GM21447 (cell line): ENCODE data around the gene DPF1.

ENCODE experiments used
- ATAC-seq: cut with Tn5 transposase; IDR thresholded peaks from one replicate; pipeline ENCODE4 v1.9.1; 2021; ENCODE audit not compliant: unreplicated experiment

DPF1 gene

DNA sequence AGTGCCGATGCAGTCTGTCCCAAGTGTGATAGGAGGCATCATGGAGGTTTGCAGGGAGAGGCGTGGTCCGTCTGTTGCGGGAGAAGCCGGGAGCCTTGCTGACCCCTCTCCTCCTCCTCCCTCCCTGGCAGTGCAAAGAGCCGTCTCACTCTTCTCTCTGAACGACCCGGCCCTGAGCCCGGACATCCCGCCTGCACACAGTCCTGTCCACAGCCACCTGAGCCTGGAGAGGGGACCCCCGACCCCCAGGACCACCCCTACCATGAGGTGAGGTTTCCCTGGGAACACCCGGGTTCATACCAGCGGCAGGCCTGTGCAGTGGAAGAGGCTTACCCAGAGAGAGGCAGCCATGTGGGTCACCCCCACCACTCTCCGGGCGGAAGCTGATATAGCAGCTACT, 22.3 kb downstream of the DPF1 start:
- no peak for ATAC-seq

DNA sequence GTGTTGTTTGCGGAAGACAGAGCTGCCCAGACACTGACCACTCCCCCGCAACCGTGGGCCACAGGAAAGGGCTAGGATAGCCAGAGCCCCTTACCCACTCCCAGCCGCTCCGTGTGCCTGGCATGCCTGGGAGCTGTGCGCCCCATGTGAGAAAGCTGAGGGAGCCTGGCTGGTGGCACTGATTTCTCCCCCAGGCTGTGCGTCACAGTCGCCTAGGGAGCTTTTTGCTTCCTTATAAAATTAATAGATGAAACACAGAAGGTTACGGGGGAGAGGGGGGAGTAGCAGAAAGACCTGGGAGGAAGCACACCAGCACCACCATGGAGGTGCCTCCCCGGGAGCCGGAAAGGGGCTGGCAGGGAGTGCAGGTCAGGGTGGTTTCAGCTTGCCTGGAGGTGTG, 24.7 kb downstream of the DPF1 start:
- no peak for ATAC-seq

- ATAC-seq = no peak
Observed at GRCh38 chr19:38197937-38198704, 25.9 kb downstream of the DPF1 start.

DNA sequence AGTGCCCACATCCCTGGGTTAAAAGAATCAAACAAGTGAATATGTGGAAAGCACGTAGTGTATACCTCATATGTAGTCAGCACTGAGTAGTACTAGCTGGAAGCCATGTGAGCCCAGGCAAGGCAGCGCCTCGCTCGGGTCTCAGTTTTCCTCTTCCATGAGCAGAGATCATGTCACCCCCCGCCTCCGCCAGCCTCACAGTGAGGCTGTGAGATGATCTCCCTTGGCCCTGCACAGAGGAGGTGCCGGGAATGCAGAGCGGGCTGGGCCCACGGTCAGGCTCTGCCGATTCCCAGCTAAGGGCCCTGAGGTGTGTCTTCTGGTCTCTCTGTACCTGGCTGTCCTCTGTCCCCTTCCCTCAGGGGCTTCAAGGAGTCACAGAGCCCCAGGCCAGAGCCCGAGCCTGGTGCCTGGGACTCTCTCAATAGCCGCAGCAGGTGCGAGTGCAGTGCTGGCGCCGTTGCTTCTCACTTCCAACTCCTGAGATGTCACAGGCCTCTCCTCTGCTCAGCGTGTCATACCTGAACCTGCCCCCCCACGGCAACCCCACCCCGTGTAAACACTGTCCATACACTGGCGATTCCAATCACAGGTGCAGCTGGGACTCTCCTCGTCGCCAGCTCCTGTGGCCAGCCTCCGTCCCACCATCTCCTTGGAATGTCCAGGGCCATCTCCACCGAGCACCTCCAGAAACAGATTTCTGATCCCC, 26.9 kb downstream of the DPF1 start:
- no peak for ATAC-seq

GRCh38 chr19:38196245-38196837, 27.7 kb downstream of the DPF1 start:
- no peak for ATAC-seq

DNA sequence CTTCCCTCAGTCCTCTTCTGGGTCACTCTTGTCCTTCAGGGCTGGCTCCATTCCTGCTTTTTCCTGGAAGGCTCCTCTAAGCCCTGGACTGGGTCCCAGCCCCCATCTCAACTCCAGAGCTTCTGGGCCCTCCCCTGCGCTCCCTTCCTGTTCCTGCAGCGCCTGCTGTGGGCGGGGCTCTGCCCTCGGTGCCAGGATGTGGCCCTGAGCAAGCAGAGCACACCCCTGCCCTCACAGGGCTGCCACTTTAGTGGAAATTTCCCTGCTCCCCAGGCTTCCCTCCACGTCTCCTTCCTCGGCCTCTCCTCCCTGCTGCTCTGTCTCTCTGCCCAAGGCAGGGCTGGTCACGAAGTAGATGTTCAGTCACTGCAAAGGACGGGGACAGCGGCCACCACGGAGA, 28.8 kb downstream of the DPF1 start:
- no peak for ATAC-seq

DNA sequence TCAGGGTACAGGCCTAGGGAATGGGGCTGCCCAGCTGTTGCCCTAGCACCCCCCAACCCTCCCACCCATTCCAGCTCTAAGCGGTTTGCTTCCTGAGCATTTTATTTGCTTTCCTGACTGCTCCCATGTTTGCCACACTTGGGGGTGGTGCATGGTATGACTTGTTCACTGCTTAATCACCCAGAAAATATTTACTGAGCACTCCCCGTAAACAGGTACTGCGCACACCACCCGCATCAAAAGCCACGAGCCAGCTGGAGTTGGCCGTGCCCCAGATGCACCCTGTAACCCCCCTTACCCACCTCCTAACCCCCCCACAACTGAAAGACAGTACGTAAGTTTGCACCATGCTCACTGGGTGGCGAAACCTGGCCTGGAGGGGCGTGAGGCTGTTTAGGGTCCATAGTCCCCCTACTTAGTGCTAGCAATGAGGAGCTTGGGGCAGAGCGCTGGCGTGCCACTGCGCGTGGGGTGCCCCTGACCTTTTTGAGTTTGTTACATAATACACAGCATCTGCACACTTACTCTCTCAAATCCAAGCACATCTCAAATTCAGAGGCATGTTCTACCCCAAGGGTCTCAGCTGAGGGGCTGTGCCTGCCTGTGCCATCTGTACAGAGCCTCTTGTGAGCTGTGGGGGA, 29.8 kb downstream of the DPF1 start:
- no peak for ATAC-seq

DNA sequence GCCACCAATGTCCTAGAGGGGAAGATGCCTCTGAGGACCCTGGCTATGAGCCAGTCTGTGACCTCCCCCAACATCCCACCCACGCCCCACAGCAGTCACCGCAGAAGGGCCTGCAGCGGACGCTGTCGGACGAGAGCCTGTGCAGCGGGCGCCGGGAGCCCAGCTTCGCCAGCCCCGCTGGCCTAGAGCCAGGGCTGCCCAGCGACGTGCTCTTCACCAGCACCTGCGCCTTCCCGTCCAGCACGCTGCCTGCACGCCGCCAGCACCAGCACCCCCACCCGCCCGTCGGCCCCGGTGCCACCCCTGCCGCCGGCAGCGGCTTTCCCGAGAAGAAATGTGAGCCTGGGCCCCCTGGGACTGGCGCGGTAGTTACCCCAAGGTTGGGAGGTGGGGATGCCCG, 30.6 kb downstream of the DPF1 start:
- ATAC-seq = no peak

GRCh38 chr19:38191747-38192146, 32.3 kb downstream of the DPF1 start:
- ATAC-seq = no peak

GRCh38 chr19:38190793-38191192, 33.2 kb downstream of the DPF1 start:
- no peak for ATAC-seq

- ATAC-seq = no peak
Observed at GRCh38 chr19:38190061-38190460, 34.0 kb downstream of the DPF1 start.

DNA sequence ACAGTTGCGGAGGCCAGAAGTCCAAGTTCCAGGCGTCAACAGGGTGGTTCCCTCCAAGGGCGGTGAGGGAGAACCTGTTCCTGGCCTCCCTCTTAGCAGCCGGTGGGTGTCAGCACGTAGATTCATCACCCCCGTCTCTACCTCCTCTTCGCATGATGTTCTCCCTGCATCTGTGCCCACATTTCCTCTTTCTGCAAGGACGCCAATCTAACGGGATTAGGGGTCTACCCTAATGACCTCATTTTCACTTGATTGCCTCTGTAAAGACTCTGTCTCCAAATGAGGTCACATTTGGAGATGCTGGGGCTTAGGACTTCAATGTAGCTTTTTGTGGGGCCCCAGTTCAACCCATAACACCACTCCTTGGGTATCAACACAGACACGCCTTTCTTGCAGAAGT, 38.5 kb downstream of the DPF1 start:
- ATAC-seq = no peak

DNA sequence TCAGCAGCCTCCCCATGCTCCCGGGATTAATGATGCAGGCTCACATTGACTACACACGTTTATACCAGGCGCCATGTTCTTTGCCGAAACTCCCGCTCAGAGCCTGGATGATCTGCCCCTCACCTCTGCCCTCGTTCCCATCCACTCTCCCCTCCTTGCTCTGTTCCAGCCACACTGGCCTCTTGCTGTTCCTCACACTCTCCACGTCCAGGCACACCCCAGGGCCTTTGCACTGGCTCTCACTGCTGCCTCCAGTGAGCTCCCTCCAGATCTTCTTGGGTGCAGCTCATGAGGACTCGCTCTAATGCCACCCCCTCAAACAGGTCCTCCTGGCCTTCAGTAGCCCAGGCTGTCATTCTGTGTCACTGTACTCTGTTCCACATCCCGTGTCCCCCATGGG, 39.2 kb downstream of the DPF1 start:
- ATAC-seq = no peak

- no peak for ATAC-seq
Observed at GRCh38 chr19:38183251-38183897, 40.6 kb downstream of the DPF1 start.

DNA sequence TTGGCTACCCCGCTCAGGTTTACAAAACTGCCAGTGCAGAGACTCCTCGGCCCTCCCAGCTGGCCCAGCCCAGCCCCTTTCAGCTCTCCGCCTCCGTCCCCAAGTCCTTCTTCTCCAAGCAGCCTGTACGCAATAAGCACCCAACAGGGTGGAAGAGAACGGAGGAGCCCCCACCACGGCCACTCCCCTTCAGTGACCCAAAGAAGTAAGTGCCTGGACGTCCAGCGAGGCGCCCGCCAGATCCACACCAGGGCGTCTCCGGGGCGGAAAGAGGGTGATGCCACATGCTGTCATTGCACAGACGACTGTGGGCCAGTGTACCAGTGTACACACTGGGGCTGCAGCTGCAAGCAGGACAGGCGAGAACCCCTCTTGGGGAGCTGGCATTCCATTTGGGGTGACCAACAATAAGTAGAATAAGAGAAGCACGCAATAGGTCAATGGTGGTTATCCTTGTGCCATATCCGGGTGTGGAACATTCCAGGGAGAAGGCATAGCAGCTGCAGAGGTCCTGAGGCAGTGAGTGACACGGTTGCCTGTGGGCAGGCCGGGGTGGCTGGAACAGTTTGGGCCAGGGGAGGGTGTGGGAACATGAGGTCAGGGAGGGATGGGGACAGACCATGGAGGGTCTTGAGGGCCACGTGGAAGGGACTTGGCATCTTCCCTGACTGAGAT, 41.3 kb downstream of the DPF1 start:
- no peak for ATAC-seq

- ATAC-seq = no peak
Observed at GRCh38 chr19:38180071-38180470, 44.0 kb downstream of the DPF1 start.

DNA sequence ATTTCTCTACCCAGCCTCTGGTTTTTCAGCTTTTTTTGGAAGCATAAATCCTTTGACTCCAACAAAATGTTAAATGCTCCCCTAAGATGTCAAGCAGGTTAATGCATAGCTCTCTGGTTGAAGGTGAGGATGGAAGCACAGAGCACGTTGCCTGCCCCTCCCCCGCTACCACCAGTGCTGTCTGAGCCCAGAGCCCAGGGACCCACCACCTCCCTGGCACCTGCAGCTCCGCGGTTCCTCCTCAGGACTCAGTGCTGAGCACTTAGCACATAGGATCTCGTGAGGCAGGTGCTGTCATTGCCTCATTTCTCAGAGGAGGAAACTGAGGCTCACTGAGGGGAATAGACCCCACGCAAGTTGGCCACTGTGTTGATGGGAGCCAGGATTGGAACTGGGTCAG, 48.6 kb downstream of the DPF1 start:
- no peak for ATAC-seq

DNA sequence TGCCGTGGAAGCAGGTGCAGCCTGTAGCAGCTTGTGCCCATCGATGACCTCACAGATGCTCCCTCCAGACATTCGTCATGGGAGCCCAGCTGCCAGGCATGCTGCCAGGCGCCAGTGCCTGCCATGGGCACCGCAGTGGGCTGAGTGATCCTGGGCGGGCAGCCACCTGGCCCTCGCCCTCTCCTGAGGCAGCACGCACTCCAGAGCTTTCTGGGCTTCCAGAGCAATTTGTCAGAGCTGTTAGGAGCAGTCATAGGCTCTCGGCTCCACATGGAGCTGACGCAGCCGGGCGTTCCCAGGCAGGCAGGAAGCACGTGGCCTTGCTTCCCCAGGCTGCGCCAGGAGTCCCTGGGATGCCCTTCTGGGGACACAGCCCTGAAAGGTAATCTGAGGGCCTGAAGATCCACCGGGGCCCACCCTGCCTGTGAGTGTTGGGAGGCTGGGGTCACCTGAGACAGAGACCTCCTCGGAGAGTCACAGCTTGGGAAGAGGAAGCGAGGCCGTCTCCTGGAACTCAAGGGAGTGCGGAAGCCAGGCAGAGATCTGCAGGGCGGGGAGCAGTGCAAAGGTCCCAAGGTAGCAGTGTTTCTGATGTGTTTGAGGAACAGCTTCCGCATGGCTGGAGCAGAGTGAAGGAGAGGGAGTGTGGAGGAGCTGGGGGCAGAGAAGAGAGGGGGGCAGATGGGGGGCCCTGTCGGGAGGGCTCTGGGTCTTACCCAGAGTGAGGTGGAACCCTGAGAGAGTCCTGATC, 50.6 kb downstream of the DPF1 start:
- ATAC-seq = no peak

DNA sequence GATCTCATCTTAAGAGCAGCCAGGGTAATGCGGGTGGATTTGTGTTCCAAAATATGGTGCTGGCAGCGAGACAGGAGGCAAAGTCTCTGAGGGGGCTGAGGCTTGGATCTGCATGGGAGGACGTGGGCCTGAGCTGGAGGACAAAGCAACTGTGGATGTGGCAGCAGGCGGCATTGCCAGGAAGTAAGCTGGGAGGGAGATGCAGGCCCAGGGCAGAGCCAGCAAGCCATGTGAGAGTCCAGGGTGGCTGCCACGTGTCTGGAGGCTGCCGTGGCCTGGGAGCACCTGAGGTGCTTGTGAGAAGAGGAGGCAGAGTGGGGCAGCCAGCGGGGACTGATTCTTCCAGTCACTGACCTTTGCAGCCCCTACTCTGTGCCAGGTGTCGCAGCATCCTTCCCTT, 52.0 kb downstream of the DPF1 start:
- ATAC-seq = no peak

DNA sequence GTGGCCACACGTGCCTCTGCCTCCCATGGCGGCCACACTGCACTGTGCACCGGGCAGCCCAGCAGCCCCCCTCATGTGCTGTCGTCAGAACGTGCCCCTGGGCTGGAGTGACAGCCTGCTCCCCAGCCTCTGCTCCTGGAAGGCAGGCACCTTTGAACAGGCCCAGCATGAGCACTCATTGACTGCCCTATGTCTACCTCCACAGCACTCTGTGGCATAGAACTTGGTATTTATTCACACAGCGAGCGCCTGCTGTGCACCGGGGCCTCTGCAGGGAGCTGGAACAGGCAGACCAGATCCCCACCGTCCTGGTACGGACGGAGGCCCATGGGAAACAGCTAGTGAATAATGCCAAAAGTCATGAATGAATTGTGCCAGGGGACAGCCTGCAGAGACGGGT, 53.7 kb downstream of the DPF1 start:
- ATAC-seq = no peak
